Spleen (tissue), 7 donors: ENCODE results near the gene C22orf31.

ENCODE experiments used
- POLR2AphosphoS5 ChIP-seq, 3 donors: sonication (generic); formaldehyde crosslinking; IDR thresholded peaks; one replicate each; pipeline ENCODE4 v1.5.1; 2017; ENCODE audit warnings: antibody characterized with exemption in 3 of 3
- TF ChIP-seq, protein P1 (sequence below), 11 experiments: fragments of 200-600 bp in 7 of 11; fragments of 450-650 bp in 4 of 11; sonication (generic) in 4 of 11; IDR thresholded peaks in 8 of 11; conservative IDR thresholded peaks in 3 of 11; 1 replicate in 7 of 11; 2 replicates in 4 of 11; pipeline versions ENCODE4 v1.4.0 to v1.8.0; 2016 to 2021; ENCODE audit warnings: antibody characterized with exemption in 11 of 11, inconsistent platforms in 4 of 11, mild to moderate bottlenecking in 1 of 11
- donor health status: DM: no; HTN: no; CAD: no; lungs with moderate emphysema.
- donor health status: DM: no; HTN: no; CAD: no.
- donor health status: DM: no; HTN: no; CAD: no.

DNA sequence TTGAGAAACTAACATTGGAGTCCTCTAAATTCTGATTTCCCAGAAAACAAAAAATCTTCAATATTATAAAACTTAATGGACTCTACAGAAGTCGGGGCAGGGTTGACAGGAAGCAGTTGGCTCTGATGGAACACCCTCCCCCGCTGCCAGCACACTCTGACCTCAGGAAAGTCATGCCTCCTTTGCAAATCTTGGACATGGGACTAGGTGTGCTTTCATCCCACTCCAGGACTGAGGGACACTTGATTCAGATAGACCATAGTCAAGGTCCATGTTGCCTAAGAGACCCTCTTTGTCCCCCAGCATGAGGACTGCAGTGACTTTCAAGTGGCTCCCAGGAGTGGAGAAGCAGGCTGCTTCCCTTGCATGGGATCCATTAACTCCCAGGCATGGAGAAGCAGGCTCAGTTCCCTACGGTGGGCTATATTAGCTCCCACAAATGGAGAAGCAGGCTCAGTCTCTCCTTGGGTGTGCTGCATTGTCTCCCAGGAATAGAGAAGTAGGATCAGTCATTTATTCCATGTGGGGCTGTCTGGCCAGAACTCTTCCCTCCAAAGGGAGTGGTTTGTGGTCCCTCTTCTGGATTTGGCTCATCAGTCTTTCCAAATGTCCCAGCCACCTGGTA, 38.3 kb downstream of the C22orf31 start:
- TF ChIP-seq, protein P1, sequence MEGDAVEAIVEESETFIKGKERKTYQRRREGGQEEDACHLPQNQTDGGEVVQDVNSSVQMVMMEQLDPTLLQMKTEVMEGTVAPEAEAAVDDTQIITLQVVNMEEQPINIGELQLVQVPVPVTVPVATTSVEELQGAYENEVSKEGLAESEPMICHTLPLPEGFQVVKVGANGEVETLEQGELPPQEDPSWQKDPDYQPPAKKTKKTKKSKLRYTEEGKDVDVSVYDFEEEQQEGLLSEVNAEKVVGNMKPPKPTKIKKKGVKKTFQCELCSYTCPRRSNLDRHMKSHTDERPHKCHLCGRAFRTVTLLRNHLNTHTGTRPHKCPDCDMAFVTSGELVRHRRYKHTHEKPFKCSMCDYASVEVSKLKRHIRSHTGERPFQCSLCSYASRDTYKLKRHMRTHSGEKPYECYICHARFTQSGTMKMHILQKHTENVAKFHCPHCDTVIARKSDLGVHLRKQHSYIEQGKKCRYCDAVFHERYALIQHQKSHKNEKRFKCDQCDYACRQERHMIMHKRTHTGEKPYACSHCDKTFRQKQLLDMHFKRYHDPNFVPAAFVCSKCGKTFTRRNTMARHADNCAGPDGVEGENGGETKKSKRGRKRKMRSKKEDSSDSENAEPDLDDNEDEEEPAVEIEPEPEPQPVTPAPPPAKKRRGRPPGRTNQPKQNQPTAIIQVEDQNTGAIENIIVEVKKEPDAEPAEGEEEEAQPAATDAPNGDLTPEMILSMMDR (IDR thresholded peaks at IDR 0.05 in 8 of 11, conservative IDR thresholded peaks at IDR 0.05 in 3 of 11) = no peak
- no peak for TF ChIP-seq POLR2AphosphoS5 (IDR thresholded peaks at IDR 0.05)
